ENCODE measurements around the gene ZBTB18.

The ZBTB18 gene

DNA sequence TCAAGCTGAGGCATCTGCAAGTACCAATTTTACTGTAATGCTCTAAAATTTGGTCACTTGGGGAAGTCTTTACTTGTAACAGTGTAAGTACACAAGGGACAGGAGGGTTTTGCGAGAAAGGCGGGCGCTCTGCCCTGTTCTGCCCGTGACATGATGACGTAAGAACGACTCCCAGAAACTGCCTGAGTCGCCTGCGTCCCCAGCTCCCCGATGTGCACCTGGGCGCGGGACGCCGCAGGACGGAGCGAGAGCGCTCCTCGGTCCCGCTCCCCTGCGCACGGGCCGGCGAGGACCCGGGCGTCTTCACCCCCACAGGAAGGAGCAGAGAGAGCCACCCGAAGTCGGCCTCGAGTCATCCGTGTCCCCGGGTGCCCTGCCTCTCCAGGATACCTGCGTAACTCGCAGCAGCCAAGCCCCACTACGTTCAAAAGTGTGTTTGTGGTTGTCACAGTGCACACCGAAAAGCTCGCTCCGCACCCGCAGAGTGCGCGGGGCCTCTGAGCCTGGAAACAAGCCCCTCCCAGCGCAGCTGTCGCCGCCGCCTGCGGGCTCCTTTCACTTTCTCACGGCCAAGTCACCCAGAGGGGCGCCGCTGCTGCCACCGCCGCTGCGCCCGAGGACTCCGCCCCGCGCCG, 3.3 kb upstream of the ZBTB18 start:
- TF ChIP-seq, protein P1, sequence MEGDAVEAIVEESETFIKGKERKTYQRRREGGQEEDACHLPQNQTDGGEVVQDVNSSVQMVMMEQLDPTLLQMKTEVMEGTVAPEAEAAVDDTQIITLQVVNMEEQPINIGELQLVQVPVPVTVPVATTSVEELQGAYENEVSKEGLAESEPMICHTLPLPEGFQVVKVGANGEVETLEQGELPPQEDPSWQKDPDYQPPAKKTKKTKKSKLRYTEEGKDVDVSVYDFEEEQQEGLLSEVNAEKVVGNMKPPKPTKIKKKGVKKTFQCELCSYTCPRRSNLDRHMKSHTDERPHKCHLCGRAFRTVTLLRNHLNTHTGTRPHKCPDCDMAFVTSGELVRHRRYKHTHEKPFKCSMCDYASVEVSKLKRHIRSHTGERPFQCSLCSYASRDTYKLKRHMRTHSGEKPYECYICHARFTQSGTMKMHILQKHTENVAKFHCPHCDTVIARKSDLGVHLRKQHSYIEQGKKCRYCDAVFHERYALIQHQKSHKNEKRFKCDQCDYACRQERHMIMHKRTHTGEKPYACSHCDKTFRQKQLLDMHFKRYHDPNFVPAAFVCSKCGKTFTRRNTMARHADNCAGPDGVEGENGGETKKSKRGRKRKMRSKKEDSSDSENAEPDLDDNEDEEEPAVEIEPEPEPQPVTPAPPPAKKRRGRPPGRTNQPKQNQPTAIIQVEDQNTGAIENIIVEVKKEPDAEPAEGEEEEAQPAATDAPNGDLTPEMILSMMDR (IDR thresholded peaks at IDR 0.05; ENCODE audit: low read depth, low read length, missing control alignments) = no peak
- H3K4me3 ChIP-seq (replicated peaks; ENCODE audit: low read depth, low read length) = peak overlapping the region; percentile 79
- no peak for DNase-seq (ENCODE audit: extremely low read depth, low read depth)

DNA sequence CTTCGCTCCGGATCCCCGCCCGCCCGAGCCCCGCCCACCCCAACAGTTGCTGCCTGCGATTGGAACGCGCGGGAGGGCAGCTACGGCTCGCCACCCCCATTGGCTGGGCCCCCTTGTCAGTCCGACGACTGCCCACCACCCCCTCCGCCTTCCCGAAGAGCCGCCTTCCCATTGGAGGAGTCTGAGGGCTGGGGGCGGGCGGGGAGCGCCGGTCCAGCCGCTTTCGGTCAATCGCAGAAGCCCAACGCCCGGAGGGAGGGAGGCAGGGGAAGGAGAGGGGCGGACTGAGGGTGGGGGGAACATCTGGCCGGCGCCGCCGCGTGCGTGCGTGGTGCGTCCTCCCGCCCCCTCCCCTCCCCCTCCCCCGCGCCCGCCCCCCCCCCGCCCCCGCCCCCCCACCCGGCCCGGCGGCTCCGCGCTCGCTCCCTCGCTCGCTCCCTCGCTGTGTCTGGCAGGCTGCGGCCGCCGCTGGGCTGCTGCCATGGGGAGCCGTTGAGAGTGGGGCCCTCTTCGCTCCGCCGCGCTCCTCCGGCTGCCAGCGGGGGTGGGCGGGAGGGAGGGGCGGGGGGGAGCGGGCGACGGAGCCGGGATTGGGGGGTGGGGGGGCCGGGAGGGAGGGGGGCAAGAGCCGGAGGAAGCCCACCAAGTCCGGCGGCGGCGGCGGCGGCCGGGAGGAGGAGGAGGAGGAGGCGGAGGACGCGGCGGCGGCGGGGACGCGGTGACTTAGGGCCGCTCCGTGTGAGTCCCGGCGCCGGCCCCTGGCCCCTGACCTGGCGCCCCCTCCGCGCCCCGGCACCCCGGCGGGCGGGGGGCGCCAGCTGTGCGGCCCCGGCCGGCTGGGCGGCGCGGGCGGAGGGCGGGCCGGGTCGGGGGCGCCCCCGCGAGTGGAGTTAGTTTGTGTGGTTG, 2.6 kb upstream of the ZBTB18 start:
- DNase-seq (ENCODE audit: extremely low read depth, low read depth) = peak; percentile 93
- TF ChIP-seq, protein P1 (IDR thresholded peaks at IDR 0.05; ENCODE audit: low read depth, low read length, missing control alignments) = no peak
- peak overlapping the region; percentile 79 for H3K4me3 ChIP-seq (replicated peaks; ENCODE audit: low read depth, low read length)

DNA sequence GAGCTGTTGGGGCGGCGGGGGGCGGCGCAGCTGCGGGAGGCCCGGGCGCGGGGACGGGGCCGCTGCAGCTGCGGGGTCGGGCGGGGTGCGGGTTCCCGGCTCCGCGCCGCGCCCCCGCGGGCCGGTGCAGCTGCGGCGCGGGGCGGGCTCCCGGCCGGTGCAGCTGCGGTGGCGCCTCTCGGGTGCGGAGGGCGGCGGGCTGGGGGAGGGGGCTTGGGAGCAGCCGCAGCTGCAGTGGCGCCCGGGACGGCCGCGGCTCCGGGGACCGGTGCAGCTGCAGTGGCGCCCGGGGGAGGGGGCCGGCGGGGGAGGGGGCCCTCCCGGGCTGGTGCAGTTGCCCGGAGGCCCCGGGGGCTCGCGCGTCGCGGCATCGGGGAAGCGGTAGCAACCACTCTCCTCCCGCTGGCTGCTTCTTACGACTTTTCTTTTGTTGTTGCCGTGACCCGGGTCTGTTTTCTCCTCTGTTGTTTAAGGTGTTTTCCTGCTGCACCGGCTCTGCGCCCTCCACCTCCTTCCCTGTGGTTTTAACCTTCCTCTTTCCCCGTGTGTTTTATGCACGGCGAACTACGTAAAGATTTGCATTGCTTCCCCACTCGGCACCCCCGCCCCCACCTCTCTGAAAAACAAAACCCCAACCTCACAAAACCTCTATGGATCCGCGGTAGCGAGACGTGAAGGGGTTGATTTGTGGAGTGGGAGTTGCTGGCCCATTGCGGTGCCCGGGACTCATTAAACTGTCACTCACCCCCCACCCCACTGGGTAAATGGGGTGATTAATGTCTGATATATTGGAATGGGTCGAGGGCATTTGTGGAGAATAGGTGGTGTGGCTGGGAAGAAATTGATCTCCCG, 1.7 kb upstream of the ZBTB18 start:
- DNase-seq (ENCODE audit: extremely low read depth, low read depth) = no peak
- TF ChIP-seq, protein P1 (IDR thresholded peaks at IDR 0.05; ENCODE audit: low read depth, low read length, missing control alignments) = no peak
- H3K4me3 ChIP-seq (replicated peaks; ENCODE audit: low read depth, low read length) = peak overlapping the region; percentile 74

DNA sequence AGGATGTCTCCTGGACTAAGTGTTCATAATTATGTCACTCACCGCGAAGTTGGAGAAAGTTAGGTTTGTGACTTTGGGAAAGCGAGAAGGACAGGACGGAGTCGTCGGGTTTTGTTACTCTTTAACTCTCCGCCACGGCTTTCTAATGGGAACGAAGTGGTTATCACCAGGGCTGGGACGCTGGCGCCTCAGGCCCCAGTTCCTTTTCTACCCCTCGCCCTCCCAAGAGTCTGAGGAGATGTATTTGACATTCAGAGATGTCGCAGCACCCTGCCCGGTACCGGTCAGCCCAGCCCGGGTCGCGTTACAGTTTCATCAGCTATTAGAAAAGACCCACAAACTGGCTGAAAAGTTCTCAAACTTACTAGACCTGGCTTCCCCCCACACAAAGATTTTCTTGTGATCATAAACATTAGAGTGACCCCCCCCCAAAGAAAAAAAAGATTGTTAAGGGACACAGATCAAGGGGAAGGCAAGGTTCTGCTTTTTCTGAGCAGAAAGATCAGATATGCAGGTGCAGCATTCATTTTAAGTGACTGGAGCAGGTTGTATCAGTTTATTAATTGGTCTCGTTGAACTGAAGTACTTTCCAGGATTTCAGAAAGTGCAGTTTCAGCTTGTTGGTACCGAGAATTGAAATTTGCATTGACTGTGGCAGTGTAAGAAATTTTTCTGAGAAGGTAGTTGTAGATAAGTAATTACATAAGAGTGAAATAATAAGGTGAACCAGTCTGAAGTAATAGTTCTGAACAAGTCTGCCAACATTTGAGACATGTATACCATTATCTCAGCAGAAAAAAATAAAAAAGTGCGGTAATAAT, 859 bp upstream of the ZBTB18 start:
- DNase-seq (ENCODE audit: extremely low read depth, low read depth) = no peak
- TF ChIP-seq, protein P1 (IDR thresholded peaks at IDR 0.05; ENCODE audit: low read depth, low read length, missing control alignments) = no peak
- H3K4me3 ChIP-seq (replicated peaks; ENCODE audit: low read depth, low read length) = peak overlapping the region; percentile 74

DNA sequence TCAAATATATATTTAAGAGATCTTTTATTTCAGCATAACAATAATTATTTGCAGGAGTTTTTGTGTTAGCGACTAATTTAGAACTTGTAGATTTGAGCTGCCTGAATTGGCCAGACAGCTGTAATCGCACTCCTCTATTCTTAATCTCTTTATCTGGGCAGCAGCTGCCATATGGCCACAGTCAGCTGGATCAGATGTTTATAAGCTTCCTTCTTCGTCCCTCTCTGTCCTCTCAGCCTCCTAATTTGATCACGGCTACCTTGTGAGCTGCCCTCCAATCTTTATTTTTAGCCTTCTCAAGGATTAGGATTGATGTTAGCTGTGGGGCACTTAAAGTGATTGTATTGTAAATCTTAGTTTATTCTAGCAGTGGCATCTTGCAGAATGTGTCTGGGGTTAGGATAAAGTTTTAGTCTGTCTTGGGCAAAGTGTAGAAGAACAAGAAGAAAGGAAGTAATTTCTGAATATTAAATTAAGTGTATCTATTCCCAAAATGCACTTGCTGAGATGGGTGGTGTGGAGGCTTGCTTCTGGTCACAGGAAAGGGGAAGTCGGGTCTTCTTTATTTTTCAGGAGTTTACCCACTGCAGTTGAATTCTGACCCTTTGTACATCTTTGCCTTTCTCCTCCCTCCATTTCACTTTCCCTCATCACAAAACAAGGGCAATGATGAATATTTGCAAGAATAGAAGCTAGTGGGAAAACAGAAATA, 1.1 kb downstream of the ZBTB18 start:
- no peak for DNase-seq (ENCODE audit: extremely low read depth, low read depth)
- TF ChIP-seq, protein P1 (IDR thresholded peaks at IDR 0.05; ENCODE audit: low read depth, low read length, missing control alignments) = no peak
- H3K4me3 ChIP-seq (replicated peaks; ENCODE audit: low read depth, low read length) = no peak overlapping the region

All from HFF-Myc (cell line).